DND-41 (cell line): ENCODE results near the gene GPR15LG.

ENCODE experiments used
- CTCF ChIP-seq: IDR thresholded peaks from 2 replicates; pipeline ENCODE4 v1.5.1; 2012; ENCODE audit warnings: borderline replicate concordance, low read length, moderate library complexity, mild to moderate bottlenecking; ENCODE audit not compliant: poor library complexity, severe bottlenecking; ENCODE audit errors: extremely low read depth
- EZH2 ChIP-seq: IDR thresholded peaks from 3 replicates; pipeline ENCODE4 v1.6.1; 2012; ENCODE audit warnings: borderline replicate concordance, low read depth, mild to moderate bottlenecking, moderate library complexity, low read length, inconsistent platforms; ENCODE audit not compliant: severe bottlenecking

GRCh38 chr10:84194424-84195043, 20.9 kb downstream of the GPR15LG start, which contains the start of gene CDHR1:
- TF ChIP-seq CTCF (no peak), EZH2 (no peak)
